Transverse colon (tissue), 4 donors: Measurements from ENCODE around the gene NIPSNAP2.

Experiments used
- EP300 ChIP-seq: sonication (generic); formaldehyde crosslinking; IDR thresholded peaks from one replicate; pipeline ENCODE4 v1.6.1; 2017; ENCODE audit warnings: antibody characterized with exemption, low read depth
- POLR2A ChIP-seq: fragments of 450-650 bp; IDR thresholded peaks from one replicate; pipeline ENCODE4 v1.6.1; 2016; ENCODE audit warnings: antibody characterized with exemption, mild to moderate bottlenecking, moderate library complexity
- POLR2AphosphoS5 ChIP-seq, 3 donors: sonication (generic); formaldehyde crosslinking; IDR thresholded peaks; one replicate each; pipeline ENCODE4 v1.6.1; 2016; ENCODE audit warnings: antibody characterized with exemption in 3 of 3
- TF ChIP-seq, protein P1 (sequence below), 5 experiments: fragments of 200-600 bp in 3 of 5; fragments of 450-650 bp in 2 of 5; sonication (generic) in 3 of 5; IDR thresholded peaks; 1 replicate in 2 of 5; 2 replicates in 3 of 5; pipeline ENCODE4 v1.5.1; 2016 to 2017; ENCODE audit warnings: antibody characterized with exemption in 5 of 5, inconsistent platforms in 3 of 5, mild to moderate bottlenecking in 2 of 5, moderate library complexity in 1 of 5

GRCh38 chr7:56040730-56041129 lies 76.3 kb downstream of the NIPSNAP2 start:
- TF ChIP-seq EP300 (no peak), POLR2AphosphoS5 (IDR thresholded peaks at IDR 0.05) (no peak), POLR2A (no peak)
- TF ChIP-seq, protein P1, sequence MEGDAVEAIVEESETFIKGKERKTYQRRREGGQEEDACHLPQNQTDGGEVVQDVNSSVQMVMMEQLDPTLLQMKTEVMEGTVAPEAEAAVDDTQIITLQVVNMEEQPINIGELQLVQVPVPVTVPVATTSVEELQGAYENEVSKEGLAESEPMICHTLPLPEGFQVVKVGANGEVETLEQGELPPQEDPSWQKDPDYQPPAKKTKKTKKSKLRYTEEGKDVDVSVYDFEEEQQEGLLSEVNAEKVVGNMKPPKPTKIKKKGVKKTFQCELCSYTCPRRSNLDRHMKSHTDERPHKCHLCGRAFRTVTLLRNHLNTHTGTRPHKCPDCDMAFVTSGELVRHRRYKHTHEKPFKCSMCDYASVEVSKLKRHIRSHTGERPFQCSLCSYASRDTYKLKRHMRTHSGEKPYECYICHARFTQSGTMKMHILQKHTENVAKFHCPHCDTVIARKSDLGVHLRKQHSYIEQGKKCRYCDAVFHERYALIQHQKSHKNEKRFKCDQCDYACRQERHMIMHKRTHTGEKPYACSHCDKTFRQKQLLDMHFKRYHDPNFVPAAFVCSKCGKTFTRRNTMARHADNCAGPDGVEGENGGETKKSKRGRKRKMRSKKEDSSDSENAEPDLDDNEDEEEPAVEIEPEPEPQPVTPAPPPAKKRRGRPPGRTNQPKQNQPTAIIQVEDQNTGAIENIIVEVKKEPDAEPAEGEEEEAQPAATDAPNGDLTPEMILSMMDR (IDR thresholded peaks at IDR 0.05) = no peak
